KOPT-K1 (cell line): ENCODE data around the gene MYB.
"Not testable (repeated sequence)": the region's sequence is repeated elsewhere in the genome, so short reads cannot be mapped to it uniquely, and the experiment has no call there.

ENCODE experiments used
- H3K27ac ChIP-seq: fragments of 200-600 bp; sonication (generic); 2 replicates; pipeline ENCODE4 v1.5.1; 2016; ENCODE audit warnings: antibody characterized with exemption, mild to moderate bottlenecking, low read depth, low read length; ENCODE audit not compliant: poor library complexity, severe bottlenecking
- H3K36me3 ChIP-seq: fragments of 200-600 bp; sonication (generic); 2 replicates; pipeline ENCODE4 v1.5.1; 2017; ENCODE audit warnings: antibody characterized with exemption, mild to moderate bottlenecking, low read length, moderate library complexity; ENCODE audit not compliant: insufficient read depth
- H3K9me3 ChIP-seq: fragments of 200-600 bp; sonication (generic); 2 replicates; pipeline ENCODE4 v1.5.1; 2017; ENCODE audit warnings: antibody characterized with exemption, low read length, mild to moderate bottlenecking; ENCODE audit not compliant: insufficient read depth, poor library complexity, severe bottlenecking

MYB gene

GRCh38 chr6:135154125-135154524 lies 27.0 kb upstream of the MYB start:
- not testable (repeated sequence) for H3K27ac ChIP-seq, H3K36me3 ChIP-seq
- H3K9me3 ChIP-seq: peaks cover 14% of the 10 kb centered on the region

DNA sequence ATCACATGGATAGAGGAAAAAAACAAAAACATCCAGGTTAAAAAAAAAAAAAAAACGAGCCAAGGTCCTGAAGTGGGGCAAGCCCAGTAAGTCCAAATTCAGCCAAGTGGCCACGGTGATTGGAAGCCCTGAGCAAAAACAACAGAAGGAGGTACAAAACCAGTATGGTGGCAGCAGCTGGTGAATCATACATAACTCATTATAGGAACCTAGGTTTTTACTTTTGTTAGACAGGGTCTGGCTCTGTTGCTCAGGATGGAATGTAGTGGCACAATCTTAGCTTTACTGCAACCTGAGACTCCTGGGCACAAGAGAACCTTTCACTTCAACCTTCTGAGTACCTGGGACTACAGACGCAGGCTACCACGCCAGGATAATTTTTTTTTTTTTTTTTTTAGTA lies 22.7 kb upstream of the MYB start:
- H3K36me3 ChIP-seq: no peaks in the 10 kb centered on the region
- peaks cover 3% of the 10 kb centered on the region for H3K9me3 ChIP-seq
- no peak overlapping the region for H3K27ac ChIP-seq

GRCh38 chr6:135159531-135159930 lies 21.6 kb upstream of the MYB start:
- no peak overlapping the region for H3K27ac ChIP-seq
- H3K36me3 ChIP-seq: no peaks in the 10 kb centered on the region
- peaks cover 3% of the 10 kb centered on the region for H3K9me3 ChIP-seq

DNA sequence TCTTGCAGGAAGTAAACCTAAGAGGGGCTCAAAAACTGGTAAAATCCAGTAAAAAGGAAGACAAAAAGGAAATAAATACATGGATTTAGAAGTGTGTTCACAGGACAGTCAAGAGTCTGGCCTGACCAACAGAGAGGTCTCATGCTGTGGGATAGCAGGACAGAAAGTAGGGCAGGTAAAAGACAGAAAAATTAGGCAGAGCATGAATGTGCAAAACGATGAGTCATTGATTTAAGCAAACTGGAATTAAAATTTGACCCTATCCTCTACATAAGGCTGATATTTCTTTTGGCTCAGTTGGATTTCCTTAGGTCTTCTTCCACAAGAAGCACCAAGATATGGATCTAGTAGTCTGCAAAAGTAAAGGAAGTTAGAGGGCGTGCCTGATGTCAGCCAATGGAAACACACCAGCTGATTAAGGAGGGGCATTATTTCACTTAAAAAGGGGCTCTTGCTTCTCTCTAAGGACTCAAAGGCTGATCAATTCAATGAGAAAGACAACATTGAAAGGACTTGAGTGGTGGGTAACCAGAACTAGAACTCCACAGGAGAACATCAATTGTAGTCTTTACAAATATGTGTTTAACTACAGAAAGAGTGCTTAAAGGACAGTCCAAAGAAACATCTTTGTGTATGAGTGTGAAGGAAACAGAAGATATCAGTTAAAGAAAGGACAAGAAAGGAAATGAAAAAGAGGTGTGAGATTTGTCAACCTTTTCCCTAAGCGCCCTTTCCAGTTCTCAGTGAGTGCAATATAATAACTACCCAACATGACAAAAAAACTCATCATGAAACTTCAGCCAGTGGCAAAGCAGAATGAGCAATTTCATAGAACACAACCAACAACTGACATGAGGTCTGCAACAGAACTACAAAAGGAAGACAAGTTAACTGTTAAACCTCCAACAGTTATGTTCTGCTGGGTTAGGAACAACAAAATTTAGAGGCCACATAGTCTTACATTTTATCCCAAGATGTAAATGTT lies 19.4 kb upstream of the MYB start:
- H3K36me3 ChIP-seq: no peaks in the 10 kb centered on the region
- H3K27ac ChIP-seq: peak overlapping the region; percentile 14

GRCh38 chr6:135162678-135163439 lies 18.2 kb upstream of the MYB start:
- Histone ChIP-seq H3K36me3 (no peaks in the 10 kb centered on the region), H3K9me3 (no peaks in the 10 kb centered on the region), H3K27ac (peak overlapping the region; percentile 28)

More for the DNA sequence above, 19.4 kb upstream of the MYB start:
- no peaks in the 10 kb centered on the region for H3K9me3 ChIP-seq

DNA sequence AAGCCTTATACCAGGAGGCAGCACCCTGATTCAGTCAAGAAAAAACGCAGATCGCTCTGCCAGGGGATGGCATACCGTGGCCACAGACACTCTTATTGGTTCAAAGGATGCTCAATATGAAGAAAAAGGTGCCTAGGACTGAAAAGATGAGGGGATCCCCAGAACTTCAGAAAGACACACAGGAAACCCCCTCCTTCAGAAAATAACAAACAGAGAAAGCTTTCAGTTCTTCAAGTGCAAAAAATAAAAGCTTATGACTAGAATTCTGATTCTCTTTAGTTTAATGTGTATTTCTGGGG lies 17.7 kb upstream of the MYB start:
- Histone ChIP-seq H3K27ac (peak overlapping the region; percentile 28), H3K36me3 (no peaks in the 10 kb centered on the region), H3K9me3 (no peaks in the 10 kb centered on the region)

- H3K9me3 ChIP-seq, H3K27ac ChIP-seq, H3K36me3 ChIP-seq: not testable (repeated sequence)
Observed at GRCh38 chr6:135164387-135164786, 16.7 kb upstream of the MYB start.

GRCh38 chr6:135165031-135165430 lies 16.1 kb upstream of the MYB start:
- H3K9me3 ChIP-seq: no peaks in the 10 kb centered on the region
- no peaks in the 10 kb centered on the region for H3K36me3 ChIP-seq
- H3K27ac ChIP-seq: no peak overlapping the region

DNA sequence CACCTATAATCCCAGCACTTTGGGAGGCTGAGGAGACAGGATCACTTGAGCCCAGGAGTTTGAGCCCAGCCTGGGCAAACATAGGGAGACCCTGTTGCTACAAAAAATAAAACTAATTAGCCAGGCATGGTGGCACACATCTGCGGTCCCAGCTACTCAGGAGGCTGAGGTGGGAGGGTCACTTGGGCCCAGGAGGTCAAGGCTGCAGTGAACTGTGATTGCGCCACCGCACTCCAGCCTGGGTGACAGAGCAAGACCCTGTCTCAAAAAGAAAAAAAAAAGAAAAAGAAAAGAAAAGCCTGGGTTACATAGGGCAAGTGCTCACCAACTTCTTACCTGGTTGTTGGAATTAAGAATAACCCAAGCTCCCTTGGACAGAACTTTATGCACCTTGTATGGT lies 14.6 kb upstream of the MYB start:
- no peaks in the 10 kb centered on the region for H3K36me3 ChIP-seq
- H3K27ac ChIP-seq: no peak overlapping the region
- no peaks in the 10 kb centered on the region for H3K9me3 ChIP-seq

- no peaks in the 10 kb centered on the region for H3K36me3 ChIP-seq
- no peaks in the 10 kb centered on the region for H3K9me3 ChIP-seq
- no peak overlapping the region for H3K27ac ChIP-seq
Observed at GRCh38 chr6:135167617-135168016, 13.5 kb upstream of the MYB start.

GRCh38 chr6:135168766-135169165 lies 12.3 kb upstream of the MYB start:
- H3K27ac ChIP-seq: no peak overlapping the region
- H3K9me3 ChIP-seq: no peaks in the 10 kb centered on the region
- no peaks in the 10 kb centered on the region for H3K36me3 ChIP-seq

DNA sequence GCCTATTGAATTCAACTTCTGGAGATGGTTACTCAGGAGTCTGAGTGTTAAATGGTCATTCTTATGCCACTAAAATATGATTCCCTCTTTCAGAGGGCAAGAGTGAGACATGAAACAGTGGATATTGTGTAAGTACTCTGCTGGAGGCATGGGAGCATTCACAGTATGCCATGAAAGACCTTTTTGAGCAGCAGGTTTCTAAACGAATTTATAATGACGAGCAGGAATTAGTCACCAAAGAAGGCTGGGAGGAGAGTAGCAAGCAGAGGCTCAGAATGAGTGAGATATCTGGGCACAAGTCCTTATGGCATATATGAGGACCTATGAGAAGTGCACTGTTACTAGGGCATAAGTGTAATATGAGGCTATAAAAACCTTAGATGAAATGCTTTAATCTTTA lies 10.9 kb upstream of the MYB start:
- Histone ChIP-seq H3K9me3 (no peaks in the 10 kb centered on the region), H3K27ac (no peak overlapping the region)

GRCh38 chr6:135170849-135171248 lies 10.3 kb upstream of the MYB start:
- H3K36me3 ChIP-seq: no peaks in the 10 kb centered on the region
- no peak overlapping the region for H3K27ac ChIP-seq
- no peaks in the 10 kb centered on the region for H3K9me3 ChIP-seq

More for the DNA sequence above, 10.9 kb upstream of the MYB start:
- H3K36me3 ChIP-seq: no peaks in the 10 kb centered on the region

DNA sequence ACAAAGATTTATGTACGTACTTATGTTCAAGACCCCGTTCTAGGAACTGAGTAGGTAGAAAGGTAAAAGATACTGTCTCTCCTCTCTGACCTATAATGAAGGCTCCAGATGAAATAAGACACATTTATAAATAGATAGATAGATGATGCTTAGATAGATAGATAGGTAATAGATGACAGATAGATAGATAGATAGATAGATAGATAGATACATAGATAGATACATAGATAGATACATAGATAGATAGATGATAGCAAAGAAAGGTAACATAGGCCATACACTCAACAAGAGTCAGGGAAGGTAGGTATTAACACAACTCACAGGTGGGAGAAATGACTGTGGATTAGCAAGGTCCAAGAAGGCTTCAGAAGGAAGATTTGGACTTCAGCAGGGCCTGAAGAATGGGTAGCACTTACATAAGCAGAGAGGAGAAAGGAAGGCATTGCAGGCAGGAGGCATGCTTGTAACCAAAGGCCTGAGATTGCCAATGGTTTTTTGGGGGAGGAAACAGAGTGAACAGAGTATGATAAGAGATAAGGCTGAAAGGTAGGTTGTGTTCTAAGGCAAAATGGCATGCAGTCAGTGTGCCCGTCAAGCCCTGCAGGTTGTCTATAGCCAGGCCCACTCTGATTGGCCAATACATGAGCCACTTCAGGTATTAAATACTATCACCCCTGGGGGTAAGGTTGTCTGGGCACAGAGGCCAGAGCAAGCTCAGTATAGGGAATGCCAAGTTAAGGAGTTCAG lies 7.7 kb upstream of the MYB start:
- Histone ChIP-seq H3K27ac (no peak overlapping the region), H3K9me3 (no peaks in the 10 kb centered on the region), H3K36me3 (no peaks in the 10 kb centered on the region)

DNA sequence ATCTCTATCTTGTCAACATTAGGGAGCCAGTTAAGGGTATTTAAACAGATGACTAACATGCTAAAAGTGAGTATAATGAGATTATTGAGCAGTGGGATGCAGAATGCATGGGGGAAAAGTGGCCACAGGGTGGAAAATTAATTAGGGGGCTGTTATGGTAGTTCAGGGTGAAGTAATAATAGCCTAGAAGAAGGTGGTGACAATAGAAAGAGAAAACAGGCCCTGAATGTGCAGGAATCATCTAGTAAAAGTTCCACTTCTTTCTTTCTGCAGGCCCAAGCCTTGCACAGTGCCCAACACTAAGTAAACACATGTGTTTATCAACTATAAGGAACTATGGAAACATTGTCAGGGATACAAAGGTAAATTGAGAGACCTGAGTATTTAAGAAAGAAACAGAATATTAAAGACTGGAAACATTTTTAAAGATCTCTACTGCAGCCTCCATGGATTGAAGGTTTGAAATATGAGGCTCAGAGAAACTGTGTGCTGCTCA lies 7.1 kb upstream of the MYB start:
- H3K9me3 ChIP-seq: no peaks in the 10 kb centered on the region
- no peak overlapping the region for H3K27ac ChIP-seq
- H3K36me3 ChIP-seq: no peaks in the 10 kb centered on the region
